Hepatocyte (in vitro differentiated cells): ENCODE measurements around the gene TIGD6. TPM values are rescaled to one million over a fixed set of nuclear protein-coding genes. Genes with fewer than 3 reads are reported as not detected.
"Not testable (repeated sequence)": the region's sequence is repeated elsewhere in the genome, so short reads cannot be mapped to it uniquely, and the experiment has no call there.

ENCODE experiments used
- DNase-seq: peaks from one replicate; pipeline ENCODE4 v3.0.0-alpha.2; 2016; ENCODE audit warnings: low spot score
- H2AFZ ChIP-seq: fragments of 200-600 bp; sonication (generic); 2 replicates; pipeline ENCODE4 v1.6.0; 2016; ENCODE audit warnings: antibody characterized with exemption, mild to moderate bottlenecking
- H3K27ac ChIP-seq: fragments of 200-600 bp; sonication (generic); 2 replicates; pipeline ENCODE4 v1.5.1; 2016; ENCODE audit warnings: mild to moderate bottlenecking
- H3K27me3 ChIP-seq: fragments of 200-600 bp; sonication (generic); 2 replicates; pipeline ENCODE4 v1.6.1; 2016
- H3K36me3 ChIP-seq: fragments of 200-600 bp; sonication (generic); replicated peaks from 2 replicates; pipeline ENCODE4 v1.5.1; 2016; ENCODE audit warnings: low read depth; ENCODE audit not compliant: insufficient read depth
- H3K4me1 ChIP-seq: fragments of 200-600 bp; sonication (generic); 2 replicates; pipeline ENCODE4 v1.5.1; 2016; ENCODE audit warnings: mild to moderate bottlenecking, moderate library complexity; ENCODE audit not compliant: insufficient read depth
- H3K4me2 ChIP-seq: fragments of 200-600 bp; sonication (generic); 2 replicates; pipeline ENCODE4 v1.6.0; 2016
- H3K4me3 ChIP-seq: fragments of 200-600 bp; sonication (generic); 2 replicates; pipeline ENCODE4 v1.5.1; 2016; ENCODE audit warnings: mild to moderate bottlenecking
- H3K79me2 ChIP-seq: fragments of 200-600 bp; sonication (generic); 2 replicates; pipeline ENCODE4 v1.6.0; 2017; ENCODE audit warnings: mild to moderate bottlenecking
- H3K9me2 ChIP-seq: fragments of 200-600 bp; sonication (generic); replicated peaks from 2 replicates; pipeline ENCODE4 v1.6.0; 2017; ENCODE audit warnings: mild to moderate bottlenecking; ENCODE audit not compliant: insufficient read depth
- H3K9me3 ChIP-seq: fragments of 200-600 bp; sonication (generic); 2 replicates; pipeline ENCODE4 v1.5.1; 2016; ENCODE audit warnings: low read depth, mild to moderate bottlenecking
- H4K20me1 ChIP-seq: fragments of 200-600 bp; sonication (generic); 2 replicates; pipeline ENCODE4 v1.6.0; 2016; ENCODE audit warnings: mild to moderate bottlenecking; ENCODE audit not compliant: insufficient read depth, poor library complexity, severe bottlenecking
- CTCF ChIP-seq: fragments of 200-600 bp; sonication (generic); IDR thresholded peaks from 2 replicates; pipeline ENCODE4 v1.5.1; 2016; ENCODE audit warnings: antibody characterized with exemption, mild to moderate bottlenecking; ENCODE audit not compliant: poor library complexity
- EZH2 ChIP-seq: fragments of 200-600 bp; sonication (generic); IDR thresholded peaks from 2 replicates; pipeline ENCODE4 v1.6.1; 2016; ENCODE audit warnings: antibody characterized with exemption, mild to moderate bottlenecking, borderline replicate concordance
- EZH2phosphoT487 ChIP-seq: fragments of 200-600 bp; sonication (generic); IDR thresholded peaks from one replicate; pipeline ENCODE4 v1.6.1; 2018; ENCODE audit warnings: antibody characterized with exemption, mild to moderate bottlenecking, low read depth, moderate library complexity; ENCODE audit not compliant: unreplicated experiment, severe bottlenecking
- WGBS: methylation state at CpG from one replicate; pipeline ENCODE4 v1.1.6; 2016; ENCODE audit warnings: low lambda C conversion rate; ENCODE audit errors: missing lambda C conversion rate; 5-methylcytosine and 5-hydroxymethylcytosine counted together
- polyA plus RNA-seq: library from polyadenylated mRNA; unstranded; fragments of >200 nt; fragmentation: Nextera tagmentation; extraction: Ambion mirVana; gene quantifications from 2 replicates; pipeline ENCODE4 v1.2.1, GENCODE V29; 2016
- total RNA-seq: library from RNA; depleted of rRNA; stranded (reverse); fragments of >200 nt; gene quantifications from 2 replicates; pipeline ENCODE4 v1.2.3, GENCODE V29; 2014

The TIGD6 gene
- total and polyA plus RNA-seq, 2 experiments from 2014 or later, result 4.6 to 5.0 TPM

DNA sequence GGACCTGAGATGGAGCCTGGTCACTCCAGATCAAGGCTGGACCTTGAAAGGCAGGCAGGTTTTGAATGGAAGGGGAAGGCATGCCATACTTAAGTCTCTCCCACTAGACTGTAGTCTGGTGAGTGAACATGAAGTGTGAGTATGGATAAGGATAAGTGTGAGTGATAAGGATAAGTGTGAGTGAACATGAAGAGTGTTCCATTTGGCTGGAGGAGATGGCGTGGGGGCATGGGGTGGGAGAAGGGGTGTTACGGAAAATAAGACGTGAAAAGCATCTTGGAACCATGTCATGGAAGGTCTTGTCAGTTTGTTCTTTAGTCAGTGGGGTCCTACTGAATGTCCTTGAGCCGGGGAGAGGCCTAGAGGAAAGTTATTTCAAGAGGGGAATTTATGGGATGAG is 32.9 kb upstream of the TIGD6 start:
- Histone ChIP-seq H3K9me2 (no peaks in the 10 kb centered on the region), H3K9me3 (no peaks in the 10 kb centered on the region), H3K27ac (no peak overlapping the region), H3K4me1 (peaks cover 4% of the 10 kb centered on the region), H3K27me3 (no peaks in the 10 kb centered on the region), H3K36me3 (peaks cover 6% of the 10 kb centered on the region), H3K4me3 (no peak overlapping the region), H2AFZ (no peak overlapping the region), H3K79me2 (peaks cover 6% of the 10 kb centered on the region), H4K20me1 (no peaks in the 10 kb centered on the region), H3K4me2 (no peak overlapping the region)
- TF ChIP-seq CTCF (no peak), EZH2phosphoT487 (no peak), EZH2 (no peak)
- 98% methylated on average over 4 of the region's 4 CpGs for WGBS
- DNase-seq, result no peak

DNA sequence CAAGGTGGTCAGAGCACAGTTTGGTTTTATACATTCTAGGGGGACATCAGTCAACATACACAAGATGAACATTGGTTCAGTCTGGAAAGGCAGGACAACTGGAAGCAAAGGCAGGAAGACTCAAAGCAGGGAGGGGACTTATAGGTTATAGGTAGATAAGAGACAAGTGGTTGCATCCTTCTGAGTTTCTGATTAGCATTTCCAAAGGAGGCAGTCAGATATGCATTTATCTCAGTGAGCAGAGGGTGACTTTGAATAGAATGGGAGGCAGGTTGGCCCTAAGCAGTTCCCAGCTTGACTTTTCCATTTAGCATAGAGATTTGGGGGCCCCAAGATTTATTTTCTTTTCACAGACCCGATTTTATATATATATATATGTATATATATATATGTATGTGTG is 27.6 kb upstream of the TIGD6 start:
- H3K79me2 ChIP-seq, H3K27me3 ChIP-seq, H2AFZ ChIP-seq, H3K4me3 ChIP-seq, H4K20me1 ChIP-seq, H3K9me2 ChIP-seq, H3K4me2 ChIP-seq, H3K36me3 ChIP-seq, DNase-seq, H3K9me3 ChIP-seq, H3K27ac ChIP-seq, H3K4me1 ChIP-seq: not testable (repeated sequence)
- 94% methylated on average over 1 of the region's 1 CpG for WGBS

GRCh38 chr5:150026682-150027172 is 26.3 kb upstream of the TIGD6 start:
- no peak for TF ChIP-seq EZH2
- no peak for TF ChIP-seq CTCF
- TF ChIP-seq EZH2phosphoT487, result no peak

GRCh38 chr5:150024346-150024984 is 24.0 kb upstream of the TIGD6 start:
- Histone ChIP-seq H3K36me3 (peaks cover 5% of the 10 kb centered on the region), H3K4me3 (no peak overlapping the region), H2AFZ (no peak overlapping the region), H3K4me1 (peaks cover 5% of the 10 kb centered on the region), H3K27me3 (no peaks in the 10 kb centered on the region), H3K9me2 (no peaks in the 10 kb centered on the region), H3K4me2 (no peak overlapping the region), H3K79me2 (peaks cover 6% of the 10 kb centered on the region), H3K27ac (peak overlapping the region; percentile 10), H3K9me3 (no peaks in the 10 kb centered on the region), H4K20me1 (no peaks in the 10 kb centered on the region)
- 87% methylated on average over 9 of the region's 9 CpGs for WGBS
- DNase-seq, result no peak
- TF ChIP-seq CTCF, result peak; percentile 16
- no peak for TF ChIP-seq EZH2phosphoT487

More at GRCh38 chr5:150026682-150027172, 26.3 kb upstream of the TIGD6 start:
- H3K36me3 ChIP-seq, result no peaks in the 10 kb centered on the region
- H3K9me3 ChIP-seq, result no peaks in the 10 kb centered on the region
- H3K4me3 ChIP-seq, result no peak overlapping the region
- DNase-seq, result no peak
- 89% methylated on average over 4 of the region's 4 CpGs for WGBS
- H4K20me1 ChIP-seq, result no peaks in the 10 kb centered on the region
- peaks cover 5% of the 10 kb centered on the region for H3K4me1 ChIP-seq
- no peaks in the 10 kb centered on the region for H3K9me2 ChIP-seq
- no peak overlapping the region for H2AFZ ChIP-seq
- peak overlapping the region; percentile 13 for H3K4me2 ChIP-seq
- H3K27me3 ChIP-seq, result no peaks in the 10 kb centered on the region
- H3K27ac ChIP-seq, result peak overlapping the region; percentile 75
- peaks cover 6% of the 10 kb centered on the region for H3K79me2 ChIP-seq
